T-helper 1 cell (primary cell): Measurements from ENCODE around the gene CDK5RAP2.

ENCODE experiments used
- DNase-seq, 5 donors: peaks; one replicate each; pipeline ENCODE4 v3.0.0-alpha.2; 2012 to 2020

Gene CDK5RAP2

DNA sequence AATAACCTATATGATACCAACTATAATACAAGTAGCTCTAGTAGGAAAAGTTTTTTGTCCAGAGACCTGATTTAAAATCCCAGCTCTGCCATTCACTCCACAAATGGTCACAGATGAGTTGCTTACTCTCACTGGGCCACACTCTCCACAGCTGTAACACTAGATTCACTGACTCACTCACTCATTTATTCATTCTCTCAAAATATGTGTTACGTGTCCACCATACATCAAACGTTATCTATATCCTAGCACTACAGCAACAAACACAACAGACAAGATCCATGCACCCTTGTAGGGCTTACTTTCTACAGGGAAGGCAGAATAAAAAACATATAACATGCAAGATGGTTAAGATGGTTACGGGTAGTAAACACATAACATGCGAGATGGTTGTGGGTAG lies 146.3 kb downstream of the CDK5RAP2 start:
- DNase-seq: no peak

DNA sequence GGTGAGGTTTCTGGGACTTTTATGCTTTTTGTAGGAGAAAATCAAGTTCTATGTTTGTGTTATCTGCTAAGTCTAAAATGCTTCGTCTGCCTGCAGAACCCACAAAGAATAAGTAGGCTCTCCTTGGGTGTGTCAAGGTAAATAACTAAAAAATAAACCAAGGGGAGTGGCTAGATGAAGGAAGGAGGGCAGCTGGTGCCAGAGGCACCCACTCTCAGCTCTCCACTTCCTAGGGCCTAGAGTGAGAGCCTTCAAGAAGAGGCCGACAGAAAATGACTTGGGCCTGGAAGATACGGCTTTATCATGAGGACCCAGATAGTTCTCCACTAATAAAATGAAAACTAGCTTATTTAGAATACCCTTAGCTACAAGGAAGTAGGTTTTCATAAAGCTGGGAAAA lies 147.4 kb downstream of the CDK5RAP2 start:
- DNase-seq: no peak

DNA sequence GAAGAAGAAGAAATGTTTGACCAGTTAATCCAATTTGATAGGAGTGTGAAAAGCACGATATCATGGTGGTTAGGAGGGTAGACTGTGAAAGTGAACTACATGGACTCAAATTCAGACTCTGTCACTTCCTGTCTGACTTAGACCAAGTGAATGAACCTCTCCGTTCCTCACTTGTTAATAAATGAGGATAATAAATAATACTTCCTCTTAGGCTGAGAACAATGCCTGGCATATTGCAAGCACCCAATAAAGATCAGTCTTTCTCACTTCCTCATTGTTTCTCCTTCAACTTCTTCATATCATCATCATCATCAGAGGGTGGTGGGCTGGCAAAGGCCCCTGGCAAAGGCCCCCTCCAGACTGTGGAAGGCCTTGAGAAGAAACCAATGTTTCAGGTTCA lies 148.7 kb downstream of the CDK5RAP2 start:
- DNase-seq: no peak

- DNase-seq: no peak
These were observed 155.7 kb downstream of the CDK5RAP2 start for GRCh38 chr9:120424248-120424647.

DNA sequence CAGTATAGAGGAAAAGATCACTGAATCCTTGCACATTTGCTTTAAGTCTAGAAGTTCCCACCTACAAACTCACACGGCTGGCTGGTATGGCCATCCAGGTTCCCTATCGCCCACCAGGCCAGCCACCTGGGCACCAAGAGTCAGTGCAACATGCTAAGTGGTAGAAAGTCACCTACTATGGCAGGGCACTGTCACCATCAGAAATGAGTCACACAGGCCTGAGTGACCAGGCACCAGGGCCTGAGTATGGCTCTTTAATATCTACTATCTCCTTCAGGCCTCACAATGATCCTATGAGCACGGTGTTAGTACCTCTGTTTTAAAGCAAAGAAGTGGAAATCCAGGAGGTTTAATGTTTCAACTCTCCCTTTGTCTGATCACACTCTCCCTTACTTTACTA lies 156.2 kb downstream of the CDK5RAP2 start:
- DNase-seq: no peak

DNA sequence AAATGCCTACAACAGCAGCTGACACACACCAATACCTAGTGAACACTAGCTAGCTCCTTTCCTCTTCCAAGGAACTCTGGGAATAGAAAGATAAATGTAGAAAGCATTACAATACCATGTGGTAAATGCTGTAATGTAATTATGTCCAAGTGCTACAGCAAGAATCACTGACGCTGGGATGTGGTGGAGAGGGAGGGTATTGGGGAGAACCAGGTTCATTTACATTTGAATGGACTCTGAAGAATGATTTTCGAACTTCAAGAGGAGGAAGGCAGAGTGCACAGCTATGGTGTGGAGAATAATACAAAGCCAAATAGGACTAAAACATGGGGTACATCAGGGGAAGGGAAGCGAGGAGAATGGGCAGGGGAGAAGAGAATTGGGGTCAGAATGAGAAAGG lies 158.0 kb downstream of the CDK5RAP2 start:
- no peak for DNase-seq

DNA sequence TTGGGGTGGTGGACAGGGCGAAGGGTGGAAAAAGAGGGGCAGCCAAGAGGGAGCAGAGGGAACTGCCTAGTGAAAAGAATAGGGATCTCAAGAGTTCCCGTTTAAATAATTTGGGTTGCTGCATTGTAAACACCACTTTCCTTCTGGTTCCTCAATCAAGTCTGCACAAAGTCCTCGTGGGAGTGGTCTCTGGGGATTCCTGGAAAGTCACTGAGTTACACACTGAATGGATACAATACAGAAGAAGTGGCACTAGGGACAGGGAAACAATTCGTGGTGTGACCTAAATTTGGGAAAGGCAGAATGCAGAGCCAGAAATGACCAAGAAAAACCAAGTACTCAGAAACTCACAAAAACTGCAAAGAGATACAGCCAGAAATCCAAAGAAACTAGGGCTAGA lies 161.7 kb downstream of the CDK5RAP2 start:
- no peak for DNase-seq

DNA sequence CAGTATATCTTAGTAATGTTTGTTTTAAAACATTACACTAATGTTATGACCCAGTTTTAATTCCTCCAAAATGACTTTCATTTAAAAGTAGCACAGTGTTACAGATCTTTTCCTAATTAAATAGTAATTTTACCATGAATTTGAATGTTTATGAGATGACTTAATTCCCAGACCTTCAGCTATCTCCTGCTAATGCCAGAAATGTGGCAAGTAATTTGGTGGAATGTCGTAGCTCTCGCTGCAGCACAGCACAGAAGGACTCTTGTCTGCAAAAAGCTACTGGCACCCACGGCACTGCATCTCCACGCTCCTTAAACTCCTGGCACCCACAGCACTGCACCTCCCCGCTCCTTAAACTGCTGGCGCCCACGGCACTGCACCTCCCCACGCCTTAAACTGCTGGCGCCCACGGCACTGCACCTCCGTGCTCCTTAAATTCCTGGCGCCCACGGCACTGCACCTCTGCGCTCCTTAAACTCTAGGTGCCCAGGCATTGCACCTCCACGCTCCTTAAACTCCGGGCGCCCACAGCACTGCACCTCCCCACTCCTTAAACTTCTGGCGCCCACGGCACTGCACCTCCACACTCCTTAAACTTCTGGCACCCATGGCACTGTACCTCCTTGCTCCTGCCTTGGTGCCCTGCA lies 163.1 kb downstream of the CDK5RAP2 start:
- DNase-seq: no peak

DNA sequence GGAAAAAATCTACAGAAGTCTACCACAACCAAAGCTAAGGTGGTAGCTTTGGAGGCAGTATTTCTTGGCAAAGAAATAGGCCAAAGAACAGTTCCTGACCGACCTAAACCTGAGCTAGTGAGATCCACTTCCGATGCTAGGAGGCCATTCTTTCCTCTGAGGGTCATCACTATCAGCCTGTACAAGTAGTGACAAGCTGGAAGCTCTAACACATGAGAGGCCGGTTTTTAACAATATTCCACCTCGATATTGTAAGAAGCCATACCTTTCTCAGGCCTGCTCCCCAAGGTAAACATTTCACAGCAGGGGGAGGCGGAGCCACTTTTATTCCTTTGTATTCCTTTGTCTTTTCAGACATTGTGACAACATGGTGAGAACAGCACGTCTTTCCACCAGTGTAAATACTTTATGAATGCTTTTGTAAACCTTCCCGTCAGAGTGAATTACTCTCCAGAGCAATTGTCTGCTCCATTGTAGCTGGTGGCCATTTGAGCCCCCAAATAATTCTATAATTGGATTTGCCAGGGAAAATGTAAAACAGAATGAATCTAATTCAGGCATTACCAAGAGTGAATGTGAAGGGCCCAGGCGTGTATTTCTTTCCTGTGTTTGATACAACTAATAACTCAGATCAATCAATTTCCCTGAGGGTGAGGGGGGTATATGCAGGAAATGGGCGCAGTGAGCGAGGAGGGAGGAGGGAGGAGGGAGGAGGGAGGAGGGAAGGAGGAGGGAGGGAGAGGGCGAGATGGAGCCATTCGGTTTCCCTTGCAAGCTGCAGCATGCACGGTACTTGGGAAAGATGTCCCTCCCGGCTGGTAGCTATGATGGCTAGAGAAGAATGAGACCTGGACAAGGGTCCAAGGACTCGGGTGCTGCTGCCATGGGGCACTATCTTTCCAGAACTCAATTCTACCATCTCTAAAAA lies 166.6 kb downstream of the CDK5RAP2 start:
- DNase-seq: no peak

- no peak for DNase-seq
These were observed 167.5 kb downstream of the CDK5RAP2 start for GRCh38 chr9:120412425-120412951.

DNA sequence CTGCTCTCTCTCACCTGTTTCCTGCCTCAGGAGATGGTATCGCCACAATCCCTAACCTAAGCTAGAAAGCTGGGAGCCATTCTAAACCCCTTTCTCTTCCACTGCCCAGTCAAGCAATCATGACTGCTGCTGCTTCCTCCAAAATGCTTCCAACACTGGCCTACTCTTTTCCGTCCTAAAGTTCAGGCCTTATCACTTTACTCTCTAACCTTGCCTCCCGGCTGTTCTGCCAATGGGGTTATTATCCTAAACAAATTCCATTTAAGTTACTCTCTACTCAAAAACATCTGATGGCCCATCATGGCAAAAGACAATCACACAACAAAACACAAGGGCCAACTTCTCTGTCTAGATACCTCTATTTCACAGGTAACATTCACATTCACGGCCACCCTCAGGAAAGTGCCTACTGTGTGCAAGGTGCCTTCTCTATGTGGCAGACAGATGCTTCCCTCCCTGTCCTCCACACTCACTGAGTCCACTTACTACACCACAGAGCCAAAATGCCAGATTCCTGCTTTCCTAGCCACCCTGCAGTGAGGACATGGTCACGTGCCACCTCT lies 168.0 kb downstream of the CDK5RAP2 start:
- DNase-seq: no peak

DNA sequence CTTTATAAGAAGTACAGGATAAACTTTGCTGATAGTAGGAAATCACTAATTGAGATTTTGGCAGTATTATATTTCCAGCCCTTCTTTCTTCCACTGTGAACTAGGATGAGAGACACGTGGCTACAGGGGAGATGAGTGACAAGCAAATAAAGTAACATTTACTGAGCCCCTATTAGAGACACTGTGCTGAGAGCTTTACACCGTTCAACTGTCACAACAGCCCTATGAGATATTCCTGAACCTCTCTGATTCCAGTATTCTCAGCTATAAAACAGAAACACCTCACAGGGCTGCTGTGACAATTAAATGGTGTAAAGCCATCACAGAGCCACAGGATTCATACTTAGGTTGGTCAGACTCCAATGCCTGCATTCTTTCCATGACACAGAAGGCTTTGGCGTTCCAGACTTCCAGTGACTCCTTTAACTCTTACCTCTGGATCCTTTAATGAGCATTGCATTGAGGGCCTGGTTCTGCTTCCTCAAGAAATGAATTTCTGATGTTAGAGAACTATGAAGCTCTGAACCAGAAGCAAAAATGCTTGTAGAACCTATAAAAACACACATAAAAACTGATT lies 169.0 kb downstream of the CDK5RAP2 start:
- DNase-seq: no peak

DNA sequence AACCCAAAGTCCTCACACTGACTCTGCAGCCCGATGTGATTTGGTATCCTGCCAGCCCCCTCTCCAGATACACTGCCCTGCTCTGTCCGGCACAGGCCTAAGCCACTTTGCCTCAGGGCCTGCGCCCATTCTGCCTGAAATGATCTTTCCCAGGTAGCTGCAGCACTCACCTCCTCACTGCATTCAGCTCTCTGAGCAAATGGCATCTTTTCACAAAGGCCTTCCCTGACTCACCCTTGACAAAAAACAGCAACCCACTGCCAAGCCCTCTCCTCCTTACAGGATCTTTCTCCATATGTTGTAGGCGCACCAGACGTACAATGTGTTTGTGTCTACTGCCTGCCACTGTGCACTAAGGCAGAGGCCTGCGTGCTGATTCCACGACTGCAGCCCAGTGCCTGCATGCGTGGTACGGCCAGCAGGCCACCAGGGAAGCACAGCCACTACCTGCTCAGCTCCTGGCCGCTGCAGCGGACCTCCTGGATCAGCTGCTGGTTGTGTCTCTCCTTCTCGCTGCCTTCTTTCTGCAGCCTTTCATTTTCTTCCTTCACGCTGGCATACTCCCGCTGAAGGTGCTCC lies 171.2 kb downstream of the CDK5RAP2 start:
- no peak for DNase-seq

DNA sequence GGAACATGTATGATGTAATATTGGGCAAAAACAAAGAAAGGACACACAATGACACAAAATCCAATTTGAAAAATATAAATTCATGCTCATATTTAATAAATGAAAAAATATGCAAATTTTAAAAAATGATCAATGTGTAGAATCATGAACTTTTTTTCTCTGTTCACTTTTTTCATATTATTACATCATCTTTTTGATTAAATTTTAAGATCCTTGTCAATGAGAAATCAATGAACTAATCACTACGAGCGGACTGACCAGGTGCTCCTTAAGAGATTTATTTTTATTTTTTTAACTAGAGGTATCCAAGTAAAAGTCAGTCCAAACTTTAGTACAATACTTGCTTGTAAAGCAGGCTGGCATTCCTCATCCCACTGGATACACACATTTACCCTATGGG lies 174.1 kb downstream of the CDK5RAP2 start:
- DNase-seq: no peak

- DNase-seq: no peak
These were observed 174.8 kb downstream of the CDK5RAP2 start for GRCh38 chr9:120405134-120405533.

DNA sequence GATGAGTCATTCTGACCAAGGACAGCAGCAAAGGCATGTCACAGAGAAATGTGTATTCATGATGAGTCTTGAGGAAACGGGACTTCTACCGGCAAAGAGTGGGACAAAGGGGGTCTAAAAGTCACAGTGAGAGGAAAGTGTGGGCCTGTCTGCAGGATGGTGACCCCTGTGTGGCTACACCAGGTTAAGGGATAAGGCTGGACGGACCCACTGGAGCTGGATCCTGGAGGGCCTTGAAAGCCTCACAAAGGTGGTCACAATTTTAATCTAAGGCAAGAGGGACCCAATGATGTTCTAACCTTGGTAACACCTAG lies 176.5 kb downstream of the CDK5RAP2 start:
- no peak for DNase-seq

DNA sequence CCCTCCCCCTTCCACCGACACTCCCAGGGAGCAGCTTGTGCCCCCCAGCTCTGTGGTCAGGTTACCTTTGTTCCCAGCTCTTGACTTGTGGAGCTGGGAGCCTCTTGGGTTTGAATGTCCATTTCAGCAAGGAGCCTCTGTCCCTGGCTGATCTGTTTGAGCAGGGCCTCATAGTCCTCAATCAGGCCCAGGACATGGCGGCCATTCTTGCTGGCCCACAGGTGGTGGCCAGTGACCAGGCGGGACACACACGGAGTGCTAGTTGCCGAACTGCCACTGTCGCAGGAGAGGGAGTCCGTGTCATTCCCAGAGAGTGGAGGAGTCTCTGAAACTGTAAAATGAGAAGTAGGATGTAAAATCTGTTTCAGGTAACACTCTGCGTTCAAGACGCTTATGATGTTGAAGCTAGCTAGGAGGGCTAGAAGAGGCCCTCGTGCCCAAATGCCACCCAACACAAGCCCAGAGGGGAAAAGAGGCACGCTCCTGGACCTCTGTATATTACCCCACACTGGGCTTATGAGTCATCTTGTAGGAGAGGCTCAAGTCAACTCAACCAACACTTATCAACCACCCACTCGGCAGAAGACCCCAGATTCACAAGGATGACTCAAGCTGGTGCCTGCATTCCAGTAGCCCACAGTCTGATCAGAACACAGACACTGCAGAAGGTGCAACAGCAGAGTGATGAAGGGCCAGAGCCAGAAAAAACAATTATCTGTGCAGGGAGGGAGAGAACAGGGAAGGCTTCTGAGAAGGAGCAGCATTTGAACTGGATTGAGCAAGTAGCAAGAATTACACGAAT lies 177.0 kb downstream of the CDK5RAP2 start:
- peak in 1 of 5 donors; percentile 25 for DNase-seq

DNA sequence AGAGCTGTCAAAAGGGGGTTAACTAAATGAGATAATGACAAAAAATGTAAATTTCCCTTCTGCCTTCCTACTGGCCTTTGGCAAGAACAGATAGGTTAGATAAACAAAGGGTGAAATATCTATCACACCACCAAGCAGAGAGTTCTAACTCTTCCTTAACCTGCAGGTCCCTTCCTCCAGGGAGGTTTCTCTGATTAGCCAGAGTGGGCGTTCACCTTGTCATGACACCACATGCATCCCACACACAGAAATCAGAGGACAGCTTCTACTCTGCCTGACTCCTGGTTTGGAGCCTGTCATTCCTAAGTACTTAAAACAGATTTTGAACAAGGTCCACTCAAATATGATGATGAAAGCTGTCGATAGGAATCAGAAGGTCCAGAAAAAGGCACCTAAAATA lies 180.0 kb downstream of the CDK5RAP2 start:
- no peak for DNase-seq

GRCh38 chr9:120398286-120398685 lies 181.7 kb downstream of the CDK5RAP2 start:
- DNase-seq: no peak

DNA sequence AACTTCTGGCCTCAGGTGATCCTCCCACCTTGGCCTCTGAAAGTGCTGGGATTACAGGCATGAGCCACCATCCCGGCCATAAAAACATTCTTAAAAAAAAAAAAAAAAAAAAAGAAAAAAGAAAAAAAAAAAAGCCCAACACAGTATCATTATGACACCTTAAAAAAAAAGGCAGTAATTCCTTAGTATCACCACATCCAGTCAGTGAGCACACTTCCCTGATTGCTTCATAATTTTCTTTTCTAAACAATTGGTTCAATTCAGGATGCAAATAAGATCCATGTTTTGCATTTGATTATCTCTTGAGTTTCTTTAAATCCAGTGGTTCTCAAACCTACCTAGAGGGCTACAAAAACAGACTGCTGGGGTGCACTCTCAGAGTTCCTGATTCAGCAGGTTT lies 182.5 kb downstream of the CDK5RAP2 start:
- no peak for DNase-seq

GRCh38 chr9:120396931-120397330 lies 183.0 kb downstream of the CDK5RAP2 start:
- DNase-seq: no peak

DNA sequence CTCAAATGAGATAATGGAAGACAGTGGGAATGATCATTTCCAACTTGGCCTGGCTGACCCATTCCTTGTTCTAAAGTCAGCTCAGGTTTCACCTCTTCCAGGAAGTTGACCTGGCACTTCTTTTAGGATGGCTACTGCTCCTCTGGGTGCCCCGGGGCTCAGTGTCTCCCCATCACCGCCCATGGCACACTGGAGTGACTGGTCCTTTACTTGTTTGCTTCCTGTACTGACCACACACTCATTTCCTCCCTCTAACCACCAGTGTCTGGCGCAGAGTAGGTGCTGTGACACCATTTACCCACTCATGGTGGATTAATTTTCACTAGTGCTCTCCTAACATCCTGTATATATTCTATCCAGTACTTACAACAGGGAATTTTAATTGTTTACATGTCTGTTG lies 183.5 kb downstream of the CDK5RAP2 start:
- no peak for DNase-seq
